GM12878 (cell line): ENCODE measurements around the gene DHX40. TPM values are rescaled to one million over a fixed set of nuclear protein-coding genes. Genes with fewer than 3 reads are reported as not detected.

ENCODE experiments used
- ATAC-seq: fragments of 200-7000 bp; cut with Tn5 transposase; 3 replicates; pipeline ENCODE4 v1.9.1; 2020; ENCODE audit warnings: mild to moderate bottlenecking, moderate library complexity
- BruUV-seq: library from RNA; stranded (reverse); fragments of 400-500 nt; replicated peaks from 2 replicates; lab custom pipeline; 2021; lab: Mats Ljungman, UMichigan
- CTCF ChIA-PET: fragments of 300-600 bp; sonication (Branson Sonifier 250); formaldehyde crosslinking; extraction: SDS; loops from one replicate; lab custom pipeline; 2021; ENCODE audit warnings: inconsistent platforms; lab: Yijun Ruan, JAX
- POLR2A ChIA-PET: fragments of 350-600 bp; formaldehyde crosslinking; extraction: SDS; loops from one replicate; lab custom pipeline; 2021; ENCODE audit warnings: inconsistent platforms; lab: Charles Lee
- RAD21 ChIA-PET: fragments of 300-600 bp; sonication (Branson Sonifier 250); formaldehyde crosslinking; loops from one replicate; lab custom pipeline; 2023; ENCODE audit warnings: antibody characterized with exemption; ENCODE audit not compliant: unreplicated experiment; lab: Charles Lee
- SMC1A ChIA-PET: fragments of 300-600 bp; sonication (Branson Sonifier 250); formaldehyde crosslinking; loops from one replicate; lab custom pipeline; 2023; ENCODE audit not compliant: unreplicated experiment, uncharacterized antibody; lab: Charles Lee
- DNase-seq: peaks from one replicate; pipeline ENCODE4 v3.0.0-alpha.2; 2011; ENCODE audit warnings: low read depth, low spot score
- FAIRE-seq: peaks from 3 replicates; lab custom pipeline; 2011; peaks lifted over from hg19 to GRCh38; lab: Jason Lieb, UNC
- H2AFZ ChIP-seq: 2 replicates; pipeline ENCODE4 v1.6.0; 2011; ENCODE audit warnings: low read depth, low read length, control low read depth; ENCODE audit not compliant: control insufficient read depth
- H3K27ac ChIP-seq: 2 replicates; pipeline ENCODE4 v1.5.1; 2011; ENCODE audit warnings: control low read depth; ENCODE audit not compliant: control insufficient read depth, insufficient read depth
- H3K27me3 ChIP-seq, 2 experiments: replicated peaks in 1 of 2; 2 replicates each; pipeline versions ENCODE4 v1.6.0 to v1.6.1; 2011; ENCODE audit warnings: low read length in 1 of 2; ENCODE audit not compliant: control insufficient read depth in 2 of 2, insufficient read depth in 2 of 2
- H3K36me3 ChIP-seq, 2 experiments: 2 replicates each; pipeline ENCODE4 v1.5.1; 2011; ENCODE audit warnings: low read length in 1 of 2; ENCODE audit not compliant: control insufficient read depth in 2 of 2, insufficient read depth in 2 of 2
- H3K4me1 ChIP-seq: 2 replicates; pipeline ENCODE4 v1.6.1; 2011; ENCODE audit warnings: mild to moderate bottlenecking, low read length, moderate library complexity, mixed read lengths; ENCODE audit not compliant: control insufficient read depth, insufficient read depth
- H3K4me2 ChIP-seq: 2 replicates; pipeline ENCODE4 v1.6.0; 2011; ENCODE audit warnings: control low read depth; ENCODE audit not compliant: control insufficient read depth, insufficient read depth
- H3K4me3 ChIP-seq: fragments of 200-600 bp; sonication (generic); 2 replicates; pipeline ENCODE4 v1.5.1; 2016
- H3K79me2 ChIP-seq: 2 replicates; pipeline ENCODE4 v1.6.0; 2011; ENCODE audit warnings: low read length; ENCODE audit not compliant: control insufficient read depth, insufficient read depth
- H3K9ac ChIP-seq: 2 replicates; pipeline ENCODE4 v1.8.0; 2011; ENCODE audit warnings: low read length, control low read depth, mixed read lengths; ENCODE audit not compliant: control insufficient read depth, insufficient read depth
- H3K9me3 ChIP-seq: replicated peaks from 3 replicates; pipeline ENCODE4 v1.5.1; 2011; ENCODE audit warnings: mild to moderate bottlenecking, low read length; ENCODE audit not compliant: control insufficient read depth, insufficient read depth
- H4K20me1 ChIP-seq: 2 replicates; pipeline ENCODE4 v1.6.0; 2011; ENCODE audit not compliant: control insufficient read depth, insufficient read depth
- BCL11A ChIP-seq: IDR thresholded peaks from 2 replicates; pipeline ENCODE4 v1.6.1; 2011; ENCODE audit warnings: low read depth, low read length
- BHLHE40 ChIP-seq, 2 experiments: fragments of 450-650 bp in 1 of 2; IDR thresholded peaks; 2 replicates each; pipeline ENCODE4 v1.6.1; 2011 to 2017; ENCODE audit warnings: low read depth in 2 of 2, borderline replicate concordance in 1 of 2, improper control_type of control experiment in 1 of 2, low read length in 1 of 2, mild to moderate bottlenecking in 1 of 2
- CBX3 ChIP-seq: fragments of 200-600 bp; sonication (generic); IDR thresholded peaks from 2 replicates; pipeline ENCODE4 v1.6.1; 2016; ENCODE audit warnings: low read depth, borderline replicate concordance
- CREM ChIP-seq: IDR thresholded peaks from 2 replicates; pipeline ENCODE4 v1.6.1; 2014; ENCODE audit warnings: antibody characterized with exemption, low read depth
- ETV6 ChIP-seq, 2 experiments: fragments of 450-650 bp in 1 of 2; IDR thresholded peaks in 1 of 2; conservative IDR thresholded peaks in 1 of 2; 2 replicates each; pipeline ENCODE4 v1.6.1; 2014; ENCODE audit warnings: antibody characterized with exemption in 1 of 2, borderline replicate concordance in 1 of 2, low read depth in 1 of 2, mild to moderate bottlenecking in 1 of 2, moderate library complexity in 1 of 2
- FOXM1 ChIP-seq: IDR thresholded peaks from 2 replicates; pipeline ENCODE4 v1.6.1; 2012; ENCODE audit warnings: low read depth, mild to moderate bottlenecking, inconsistent platforms, low read length, moderate library complexity
- GABPA ChIP-seq: IDR thresholded peaks from 2 replicates; pipeline ENCODE4 v1.6.1; 2014; ENCODE audit warnings: antibody characterized with exemption, low read depth, mild to moderate bottlenecking, inconsistent platforms
- IKZF1 ChIP-seq: fragments of 450-650 bp; conservative IDR thresholded peaks from 2 replicates; pipeline ENCODE4 v1.6.1; 2017; ENCODE audit warnings: antibody characterized with exemption, mild to moderate bottlenecking
- IKZF2 ChIP-seq, 2 experiments: fragments of 450-650 bp; IDR thresholded peaks; 2 replicates each; pipeline ENCODE4 v1.6.1; 2017; ENCODE audit warnings: mild to moderate bottlenecking in 2 of 2, moderate library complexity in 2 of 2
- IRF4 ChIP-seq: IDR thresholded peaks from 2 replicates; pipeline ENCODE4 v1.6.1; 2011; ENCODE audit warnings: low read depth, low read length
- JUNB ChIP-seq: IDR thresholded peaks from 2 replicates; pipeline ENCODE4 v1.6.1; 2016; ENCODE audit warnings: antibody characterized with exemption, mild to moderate bottlenecking
- KLF5 ChIP-seq: fragments of 450-650 bp; IDR thresholded peaks from 2 replicates; pipeline ENCODE4 v1.6.1; 2014; ENCODE audit warnings: mild to moderate bottlenecking; ENCODE audit not compliant: partially characterized antibody
- MEF2A ChIP-seq: IDR thresholded peaks from 2 replicates; pipeline ENCODE4 v1.6.1; 2011; ENCODE audit warnings: low read depth, mild to moderate bottlenecking, low read length, moderate library complexity; ENCODE audit not compliant: insufficient read depth
- NFIC ChIP-seq: IDR thresholded peaks from 2 replicates; pipeline ENCODE4 v1.6.1; 2012; ENCODE audit warnings: low read depth, mild to moderate bottlenecking, inconsistent platforms, low read length, moderate library complexity
- POLR2AphosphoS5 ChIP-seq: IDR thresholded peaks from 2 replicates; pipeline ENCODE4 v1.6.1; 2011; ENCODE audit warnings: mild to moderate bottlenecking, low read length, inconsistent platforms
- RUNX3 ChIP-seq: IDR thresholded peaks from 2 replicates; pipeline ENCODE4 v1.6.1; 2012; ENCODE audit warnings: low read length, inconsistent platforms
- SPI1 ChIP-seq: IDR thresholded peaks from 2 replicates; pipeline ENCODE4 v1.6.1; 2011; ENCODE audit warnings: low read depth, mild to moderate bottlenecking, low read length, moderate library complexity, borderline replicate concordance; ENCODE audit not compliant: insufficient read depth
- TCF7 ChIP-seq: IDR thresholded peaks from 2 replicates; pipeline ENCODE4 v1.6.1; 2014; ENCODE audit warnings: antibody characterized with exemption, borderline replicate concordance
- YBX1 ChIP-seq: fragments of 450-650 bp; IDR thresholded peaks from 2 replicates; pipeline ENCODE4 v1.6.1; 2016; ENCODE audit warnings: antibody characterized with exemption
- ZNF207 ChIP-seq: fragments of 450-650 bp; IDR thresholded peaks from 2 replicates; pipeline ENCODE4 v1.6.1; 2014; ENCODE audit warnings: antibody characterized with exemption, mild to moderate bottlenecking, borderline replicate concordance
- ZNF217 ChIP-seq: fragments of 450-650 bp; IDR thresholded peaks from 2 replicates; pipeline ENCODE4 v1.6.1; 2017; ENCODE audit warnings: antibody characterized with exemption, mild to moderate bottlenecking
- WGBS: methylation state at CpG from one replicate; pipeline ENCODE4 v1.1.6; 2016; ENCODE audit warnings: low lambda C conversion rate; ENCODE audit not compliant: insufficient replicate concordance, insufficient coverage; ENCODE audit errors: missing lambda C conversion rate; 5-methylcytosine and 5-hydroxymethylcytosine counted together
- in situ Hi-C: fragments of 300-500 bp; cut with MboI; formaldehyde crosslinking; loops from 9 replicates; pipeline ENCODE4 v1.14.3; 2018; ENCODE audit warnings: mixed read lengths
- intact Hi-C: fragments of 100-400 bp; cut with micrococcal nuclease; formaldehyde crosslinking; loops from one replicate; pipeline ENCODE4 v1.14.2; 2022; ENCODE audit not compliant: unreplicated experiment
- polyA plus RNA-seq, 11 experiments: library from polyadenylated mRNA; depleted of rRNA in 4 of 11; unstranded in 6 of 11; stranded (reverse) in 5 of 11; fragments of >200 nt; fragmentation: Nextera tagmentation in 4 of 11; fragmentation: Illumina TruSeq in 1 of 11; extraction: Ambion mirVana in 4 of 11; extraction: Trizol in 1 of 11; gene quantifications; 1 replicate in 1 of 11; 2 replicates in 10 of 11; pipeline versions ENCODE4 v1.2.1 to v1.2.3, GENCODE V29; 2011 to 2016; ENCODE audit warnings: inconsistent platforms in 2 of 11, missing spikeins in 2 of 11, low read depth in 1 of 11
- total RNA-seq, 4 experiments: library from RNA; depleted of rRNA in 3 of 4; stranded (reverse); fragments of >200 nt in 3 of 4; fragmentation: Illumina TruSeq in 1 of 4; extraction: Trizol in 1 of 4; gene quantifications; 2 replicates each; pipeline versions ENCODE4 v1.2.1 to v1.2.3, GENCODE V29; 2013 to 2021
- TF ChIP-seq, protein P1 (sequence below): fragments of 450-650 bp; IDR thresholded peaks from 2 replicates; pipeline ENCODE4 v1.6.1; 2017; ENCODE audit warnings: low read depth, mild to moderate bottlenecking, moderate library complexity
- TF ChIP-seq, protein P2 (sequence below): IDR thresholded peaks from 2 replicates; pipeline ENCODE4 v1.6.1; 2012; ENCODE audit warnings: low read length, inconsistent platforms

Gene DHX40
- total and polyA plus RNA-seq, 10 of the 15 experiments (the other 5 are each of a cell fraction or from before 2014, with no cell fraction given): 4.8 to 29.2 (median 12.0) TPM

DNA sequence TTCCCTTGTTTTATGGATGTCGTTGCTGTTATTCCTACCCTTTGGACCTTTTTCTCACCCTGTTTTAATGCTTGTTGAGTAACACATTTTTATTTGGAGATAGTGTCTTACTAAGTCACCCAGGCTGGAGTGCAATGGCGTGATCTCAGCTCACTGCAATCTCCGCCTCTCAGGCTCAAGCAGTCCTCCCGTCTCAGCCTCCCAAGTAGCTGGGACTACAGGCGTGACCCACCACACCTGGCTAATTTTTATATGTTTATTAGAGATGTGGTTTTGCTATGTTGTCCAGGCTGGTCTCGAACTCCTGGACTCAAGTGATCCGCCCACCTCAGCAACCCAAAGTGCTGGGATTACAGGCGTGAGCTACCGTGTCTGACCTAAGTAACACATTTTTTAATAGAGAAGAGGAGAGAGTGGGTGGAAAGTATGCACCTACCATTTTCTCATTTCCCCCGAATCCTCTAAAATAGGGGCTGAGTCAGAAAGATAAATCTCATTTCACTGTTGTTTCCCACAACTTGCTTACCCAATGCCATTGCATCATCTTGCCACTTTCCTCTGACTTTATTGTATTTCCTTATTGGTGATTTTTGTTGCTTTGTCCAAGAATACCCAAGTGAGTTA, 7.0 kb downstream of the DHX40 start:
- DNase-seq: no peak
- peak; percentile 86 for ATAC-seq
- TF ChIP-seq IRF4 (0 out of 2 replicates have a peak, but pooled peaks have one; percentile 49), YBX1 (no peak), POLR2AphosphoS5 (no peak), BHLHE40 (IDR thresholded peaks at IDR 0.05; ENCODE audit: borderline replicate concordance in 1 of 2, low read depth in 2 of 2, low read length in 1 of 2) (peak in 1 of 2 experiments; percentile 13; a peak in 1 of 4 replicates), RUNX3 (peak; percentile 81), MEF2A (peak; percentile 77; the same call in 1 of the 2 replicates), FOXM1 (peak; percentile 61; the same call in 1 of the 2 replicates), SPI1 (0 out of 2 replicates have a peak, but pooled peaks have one; percentile 14), JUNB (peak; percentile 78), ETV6 (conservative IDR thresholded peaks at IDR 0.05 in 1 of 2, IDR thresholded peaks at IDR 0.05 in 1 of 2; ENCODE audit: borderline replicate concordance in 1 of 2, low read depth in 1 of 2) (peak in 1 of 2 experiments; percentile 79; a peak in 2 of 4 replicates), IKZF1 (peak; percentile 60), CREM (peak; percentile 66; the same call in 1 of the 2 replicates), ZNF217 (peak; percentile 78; the same call in 1 of the 2 replicates), ZNF207 (no peak), CBX3 (no peak), GABPA (0 out of 2 replicates have a peak, but pooled peaks have one; percentile 15), BCL11A (peak; percentile 53; the same call in 1 of the 2 replicates), TCF7 (no peak), NFIC (peak; percentile 71; the same call in 1 of the 2 replicates), IKZF2 (IDR thresholded peaks at IDR 0.05) (peak; percentile 48; a peak in 2 of 4 replicates), KLF5 (no peak)
- TF ChIP-seq, protein P1, sequence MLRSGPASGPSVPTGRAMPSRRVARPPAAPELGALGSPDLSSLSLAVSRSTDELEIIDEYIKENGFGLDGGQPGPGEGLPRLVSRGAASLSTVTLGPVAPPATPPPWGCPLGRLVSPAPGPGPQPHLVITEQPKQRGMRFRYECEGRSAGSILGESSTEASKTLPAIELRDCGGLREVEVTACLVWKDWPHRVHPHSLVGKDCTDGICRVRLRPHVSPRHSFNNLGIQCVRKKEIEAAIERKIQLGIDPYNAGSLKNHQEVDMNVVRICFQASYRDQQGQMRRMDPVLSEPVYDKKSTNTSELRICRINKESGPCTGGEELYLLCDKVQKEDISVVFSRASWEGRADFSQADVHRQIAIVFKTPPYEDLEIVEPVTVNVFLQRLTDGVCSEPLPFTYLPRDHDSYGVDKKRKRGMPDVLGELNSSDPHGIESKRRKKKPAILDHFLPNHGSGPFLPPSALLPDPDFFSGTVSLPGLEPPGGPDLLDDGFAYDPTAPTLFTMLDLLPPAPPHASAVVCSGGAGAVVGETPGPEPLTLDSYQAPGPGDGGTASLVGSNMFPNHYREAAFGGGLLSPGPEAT: 0 out of 2 replicates have a peak, but pooled peaks have one; percentile 17
- TF ChIP-seq, protein P2, sequence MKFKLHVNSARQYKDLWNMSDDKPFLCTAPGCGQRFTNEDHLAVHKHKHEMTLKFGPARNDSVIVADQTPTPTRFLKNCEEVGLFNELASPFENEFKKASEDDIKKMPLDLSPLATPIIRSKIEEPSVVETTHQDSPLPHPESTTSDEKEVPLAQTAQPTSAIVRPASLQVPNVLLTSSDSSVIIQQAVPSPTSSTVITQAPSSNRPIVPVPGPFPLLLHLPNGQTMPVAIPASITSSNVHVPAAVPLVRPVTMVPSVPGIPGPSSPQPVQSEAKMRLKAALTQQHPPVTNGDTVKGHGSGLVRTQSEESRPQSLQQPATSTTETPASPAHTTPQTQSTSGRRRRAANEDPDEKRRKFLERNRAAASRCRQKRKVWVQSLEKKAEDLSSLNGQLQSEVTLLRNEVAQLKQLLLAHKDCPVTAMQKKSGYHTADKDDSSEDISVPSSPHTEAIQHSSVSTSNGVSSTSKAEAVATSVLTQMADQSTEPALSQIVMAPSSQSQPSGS: peak; percentile 62; the same call in 1 of the 2 replicates

More for the DNA sequence above, 7.0 kb downstream of the DHX40 start:
- no TSS peak for BruUV-seq
- RAD21 ChIA-PET: no interaction called here
- H3K4me1 ChIP-seq: peaks cover 4% of the 10 kb centered on the region
- WGBS: 73% methylated on average over 10 of the region's 10 CpGs
- POLR2A ChIA-PET: interaction anchor here (1.5 kb wide), 1 partner anchor 47 kb away, joined by 4 read pairs; no protein-coding TSS in a partner anchor
- H3K4me2 ChIP-seq: no peak overlapping the region
- peak; percentile 47 for FAIRE-seq
- intact Hi-C loops: no loop called here
- H3K27ac ChIP-seq: 0 out of 2 replicates have a peak overlapping the region, but pooled peaks have one; percentile 20
- no peaks in the 10 kb centered on the region; the same call in 1 of the 2 replicates for H3K79me2 ChIP-seq
- no peak overlapping the region for H2AFZ ChIP-seq
- in situ Hi-C loops: no loop called here
- no peaks in the 10 kb centered on the region for H3K27me3 ChIP-seq
- SMC1A ChIA-PET: interaction anchor here (0.6 kb wide), 1 partner anchor 266 kb away, joined by 3 read pairs; no protein-coding TSS in a partner anchor
- no peak overlapping the region for H3K9ac ChIP-seq
- H3K4me3 ChIP-seq: no peak overlapping the region
- CTCF ChIA-PET: no interaction called here
- H3K36me3 ChIP-seq: peaks cover 0 to 3% of the 10 kb centered on the region in 2 experiments; a peak in 1 of 4 replicates
- H4K20me1 ChIP-seq: no peaks in the 10 kb centered on the region
- H3K9me3 ChIP-seq: no peaks in the 10 kb centered on the region; the same call in 2 of the 3 replicates
